H1 (cell line): ENCODE measurements around the gene UPF2. TPM values are rescaled to one million over a fixed set of nuclear protein-coding genes. Genes with fewer than 3 reads are reported as not detected.

Source experiments
- CHD2 ChIP-seq: IDR thresholded peaks from 2 replicates; pipeline ENCODE4 v1.6.1; 2012; ENCODE audit warnings: low read length, improper control_type of control experiment
- GABPA ChIP-seq: IDR thresholded peaks from 2 replicates; pipeline ENCODE4 v1.6.1; 2011; ENCODE audit warnings: mild to moderate bottlenecking, low read length, moderate library complexity, borderline replicate concordance; ENCODE audit not compliant: insufficient read depth
- polyA plus RNA-seq, 7 experiments: library from polyadenylated mRNA; depleted of rRNA in 3 of 7; stranded (reverse) in 5 of 7; unstranded in 2 of 7; fragments of >200 nt in 5 of 7; fragments of 200-250 nt in 2 of 7; gene quantifications; 1 replicate in 5 of 7; 2 replicates in 1 of 7; 4 replicates in 1 of 7; pipeline versions ENCODE4 v1.2.1 to v1.2.3, GENCODE V29; 2011 to 2013; ENCODE audit warnings: missing spikeins in 2 of 7, mixed read lengths in 2 of 7
- total RNA-seq: library from RNA; stranded (reverse); fragmentation: NEBNext Ultra II Directional; extraction: Animal tissue kit (Norgen Biotek cat#: 25700); gene quantifications from 2 replicates; pipeline ENCODE4 v1.2.1, GENCODE V29; 2021

Gene UPF2
- total and polyA plus RNA-seq, 2 of the 8 experiments (the other 6 are each of a cell fraction or from before 2014, with no cell fraction given): 6.2 to 32.8 TPM

DNA sequence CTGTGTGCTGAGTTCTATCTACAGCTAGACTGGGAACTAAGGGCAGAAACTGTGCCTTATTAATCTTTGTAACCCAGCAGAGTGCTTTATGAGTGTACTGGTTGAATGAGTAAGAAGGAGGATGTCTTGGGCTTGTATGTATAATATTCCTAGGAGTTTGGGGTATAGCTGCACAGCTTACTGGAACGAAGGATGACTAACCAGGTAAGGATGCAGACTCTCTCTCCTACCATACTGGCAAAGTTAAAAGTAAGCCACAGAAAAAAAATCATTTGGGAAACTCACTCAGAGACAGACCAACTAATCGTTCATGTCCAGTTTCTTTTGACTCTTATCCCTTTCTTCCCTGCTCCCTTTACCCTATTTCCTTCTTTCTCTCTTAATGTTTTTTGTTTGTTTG, 24.7 kb upstream of the UPF2 start (continued):
- TF ChIP-seq GABPA (no peak), CHD2 (no peak)
